Measurements from ENCODE around the gene ADORA3. TPM values are rescaled to one million over a fixed set of nuclear protein-coding genes. Genes with fewer than 3 reads are reported as not detected.

Gene ADORA3
- total RNA-seq, 1 donor from 2014 or later, result 4.1 TPM

DNA sequence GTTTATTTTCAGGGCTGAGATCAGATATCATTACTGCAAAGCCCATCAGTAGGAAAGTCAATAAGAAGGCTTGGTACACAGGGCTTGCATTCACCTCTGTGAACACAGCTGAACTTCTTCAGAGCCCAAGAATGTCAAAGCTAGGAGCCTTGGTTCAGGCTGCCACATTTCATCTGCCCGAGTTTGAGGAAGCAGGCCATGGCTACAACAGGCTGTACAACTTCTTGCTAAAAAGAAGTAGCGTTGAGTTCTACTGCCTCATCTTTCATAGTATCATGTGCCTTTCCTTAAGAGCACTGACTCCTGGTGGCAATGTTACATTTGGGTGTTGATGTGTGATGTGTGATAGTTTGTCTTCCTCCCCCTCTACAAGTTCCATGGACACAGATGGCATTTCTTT, 19.6 kb downstream of the ADORA3 start:
- ATAC-seq (no peak), DNase-seq (no peak)
- intact Hi-C loops (cut with micrococcal nuclease), result loop anchor here (10.0 kb wide), 1 partner anchor 281 kb away; no protein-coding TSS in a partner anchor

DNA sequence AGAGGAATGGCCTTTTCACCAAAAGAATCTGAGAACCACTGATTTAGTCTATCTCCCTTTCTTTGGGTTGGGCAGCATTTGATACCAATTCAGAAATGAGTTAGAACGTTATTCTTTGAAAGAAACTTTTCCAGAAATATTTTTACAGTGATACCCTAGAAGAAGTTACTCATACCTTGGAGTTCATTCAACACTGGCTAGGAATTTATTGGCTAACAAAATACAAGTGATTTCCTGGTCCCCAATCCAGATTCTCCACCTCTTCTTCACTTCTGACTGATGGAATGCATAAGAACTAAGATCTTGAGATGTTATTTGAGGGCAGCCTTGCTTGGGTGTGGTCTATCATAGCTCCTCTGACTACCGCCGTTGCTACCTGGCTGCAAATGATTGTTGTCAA, 20.3 kb downstream of the ADORA3 start:
- DNase-seq (no peak), ATAC-seq (no peak)
- intact Hi-C loops (cut with micrococcal nuclease), result loop anchor here (10.0 kb wide), 1 partner anchor 282 kb away; no protein-coding TSS in a partner anchor

DNA sequence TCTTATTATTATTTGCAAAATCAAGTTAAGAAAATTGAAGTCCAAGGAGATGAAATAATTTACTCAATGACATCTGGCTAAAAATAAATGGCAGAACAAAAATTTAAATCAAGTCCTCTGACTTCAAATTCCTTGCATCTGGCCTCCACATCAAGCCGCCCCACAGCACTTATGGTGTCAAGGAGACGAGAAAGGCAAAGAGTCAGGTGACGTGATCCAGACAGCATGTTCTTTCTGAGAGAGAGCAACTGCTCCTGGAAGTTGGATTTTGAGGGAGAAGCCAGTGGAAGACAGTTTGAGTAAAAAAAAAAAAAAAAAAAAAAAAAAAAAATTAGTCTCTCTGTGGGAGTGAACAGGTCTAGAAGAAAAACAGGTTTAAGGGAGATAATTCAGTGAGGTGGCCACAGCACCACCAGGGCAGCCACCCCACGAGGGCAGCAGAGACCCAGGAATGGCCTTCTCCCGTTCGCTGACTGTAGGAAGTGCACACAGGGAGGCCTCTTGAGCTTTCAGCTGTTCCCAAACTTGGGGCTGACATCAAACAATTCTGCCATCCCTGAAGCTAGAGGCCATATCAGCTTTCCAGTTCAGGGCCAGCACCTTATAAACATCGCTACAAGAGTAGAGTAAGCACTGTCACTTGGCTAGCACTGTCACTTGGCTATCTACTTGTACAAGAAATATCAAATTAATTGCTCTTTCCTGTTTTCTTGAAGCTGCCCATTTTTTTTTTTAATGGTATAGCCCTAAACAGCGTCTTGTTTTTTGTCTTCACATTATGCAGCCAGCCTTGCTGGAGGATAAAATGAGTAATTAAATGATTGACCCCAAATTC, 21.8 kb downstream of the ADORA3 start:
- DNase-seq (peak; percentile 85), ATAC-seq (peak; percentile 95)
- intact Hi-C loops (cut with micrococcal nuclease), result loop anchor here (10.0 kb wide), 1 partner anchor 283 kb away; no protein-coding TSS in a partner anchor

DNA sequence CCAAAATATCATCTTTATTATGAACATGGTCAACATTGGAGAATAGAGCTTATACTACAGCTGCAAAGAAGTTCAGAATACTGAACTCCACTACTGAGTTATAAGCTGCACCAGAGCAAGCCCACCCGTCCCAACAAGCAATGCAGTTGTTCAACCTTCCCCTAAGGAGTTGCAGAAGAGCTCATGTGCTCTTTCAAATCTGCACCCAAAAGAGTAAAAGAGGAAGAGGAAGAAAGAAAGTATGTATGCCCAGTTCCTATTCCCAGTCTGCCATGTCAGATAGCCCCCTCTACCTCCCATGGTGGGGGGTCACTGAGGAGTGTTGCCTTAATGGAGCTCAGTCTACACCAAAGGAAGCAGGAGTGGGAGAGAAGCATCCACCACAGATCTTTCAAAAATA, 22.8 kb downstream of the ADORA3 start:
- intact Hi-C loops (cut with micrococcal nuclease), result loop anchor here (10.0 kb wide), 1 partner anchor 284 kb away; no protein-coding TSS in a partner anchor
- DNase-seq (no peak), ATAC-seq (no peak)

DNA sequence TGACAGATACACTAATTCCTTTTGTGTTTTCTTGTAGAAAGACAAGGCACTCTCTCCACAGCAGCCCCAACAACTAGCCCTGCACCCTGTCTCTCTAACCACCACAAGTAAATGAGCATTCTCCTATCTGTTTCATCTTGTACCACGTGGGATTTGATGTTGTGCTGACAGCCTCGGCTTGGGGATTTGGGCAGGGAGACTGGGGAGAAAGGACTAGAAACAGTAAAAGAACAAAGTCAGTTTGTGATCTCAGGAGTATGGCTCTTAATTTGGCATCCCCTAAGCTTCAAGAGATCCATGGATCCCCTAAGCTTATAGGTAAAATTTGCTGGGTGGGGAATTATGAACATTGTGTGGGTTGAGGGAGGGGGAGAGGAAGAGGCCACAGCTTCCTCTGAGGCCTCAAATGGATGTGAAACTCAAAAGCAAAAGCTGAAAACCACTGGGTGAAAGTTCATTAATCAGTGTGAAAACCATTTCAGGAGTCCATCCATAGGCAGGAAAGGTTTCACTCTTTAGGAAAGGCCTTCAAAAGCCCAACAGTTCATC, 26.6 kb downstream of the ADORA3 start:
- intact Hi-C loops (cut with micrococcal nuclease), result no loop called here
- no peak for ATAC-seq

GRCh38 chr1:111476214-111476613, 27.2 kb downstream of the ADORA3 start:
- no peak for DNase-seq
- no peak for ATAC-seq
- intact Hi-C loops (cut with micrococcal nuclease), result no loop called here

More for the DNA sequence above, 26.6 kb downstream of the ADORA3 start:
- DNase-seq, result no peak

DNA sequence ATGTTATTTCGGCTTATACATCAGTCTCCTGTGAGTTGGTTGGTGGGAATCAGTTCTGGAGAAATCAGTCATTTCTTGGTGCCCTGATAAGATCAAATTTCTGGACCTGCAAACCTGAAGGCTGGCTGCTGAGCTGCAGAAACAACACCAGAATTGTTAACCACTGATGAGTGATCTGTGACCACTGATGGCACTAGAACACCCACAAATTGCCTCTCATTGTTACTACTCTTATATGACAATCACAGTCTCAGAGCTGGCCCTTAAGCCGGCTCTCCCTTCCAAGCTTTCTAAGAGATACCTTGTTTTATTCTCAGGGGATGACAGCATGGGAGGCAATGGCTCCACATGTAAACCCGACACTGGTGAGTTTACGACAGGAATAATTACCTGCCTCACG, 27.7 kb downstream of the ADORA3 start:
- ATAC-seq, result peak; percentile 19
- intact Hi-C loops (cut with micrococcal nuclease), result no loop called here

GRCh38 chr1:111474521-111474920, 28.9 kb downstream of the ADORA3 start:
- no peak for DNase-seq
- peak; percentile 44 for ATAC-seq
- intact Hi-C loops (cut with micrococcal nuclease), result no loop called here

More for the DNA sequence above, 27.7 kb downstream of the ADORA3 start:
- DNase-seq, result no peak

DNA sequence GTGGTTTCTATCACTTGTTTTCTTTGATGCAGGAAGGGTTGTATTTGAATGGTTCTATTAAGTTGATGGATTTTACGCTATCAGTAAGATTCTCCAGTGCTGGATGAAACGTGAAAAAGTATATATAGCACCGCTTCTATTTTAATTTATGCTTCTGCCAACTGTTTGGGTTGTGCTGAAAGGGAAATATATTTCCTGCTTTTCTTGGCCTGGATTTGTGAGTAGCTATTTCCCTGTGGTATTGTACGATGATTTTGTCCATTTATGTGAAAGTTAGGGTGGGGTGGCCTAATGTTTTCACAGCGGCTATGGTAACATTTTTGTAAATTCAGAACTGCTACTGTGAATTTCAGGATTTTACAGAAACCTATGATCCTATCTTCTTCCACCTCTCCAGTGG, 29.3 kb downstream of the ADORA3 start:
- DNase-seq (no peak), ATAC-seq (peak; percentile 28)
- intact Hi-C loops (cut with micrococcal nuclease), result no loop called here

DNA sequence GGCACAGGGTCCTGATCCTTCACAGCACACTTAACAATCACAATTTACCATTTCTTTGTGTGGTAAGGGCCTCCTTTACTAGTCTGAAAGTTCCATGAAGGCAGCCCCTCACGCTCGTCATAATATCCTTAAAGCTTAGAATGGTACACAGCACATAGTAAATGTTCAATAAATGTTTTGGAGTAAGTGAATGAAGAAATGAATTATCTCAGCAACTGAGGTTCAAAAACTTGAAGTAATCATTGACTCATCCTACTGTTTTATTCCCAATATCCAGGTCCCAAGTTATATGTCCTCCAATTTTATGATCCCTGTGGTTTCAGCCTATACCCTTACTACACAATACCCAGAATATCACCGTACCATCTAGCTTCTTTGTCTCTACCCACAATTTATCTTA, 31.9 kb downstream of the ADORA3 start:
- DNase-seq (no peak), ATAC-seq (no peak)
- intact Hi-C loops (cut with micrococcal nuclease), result no loop called here

DNA sequence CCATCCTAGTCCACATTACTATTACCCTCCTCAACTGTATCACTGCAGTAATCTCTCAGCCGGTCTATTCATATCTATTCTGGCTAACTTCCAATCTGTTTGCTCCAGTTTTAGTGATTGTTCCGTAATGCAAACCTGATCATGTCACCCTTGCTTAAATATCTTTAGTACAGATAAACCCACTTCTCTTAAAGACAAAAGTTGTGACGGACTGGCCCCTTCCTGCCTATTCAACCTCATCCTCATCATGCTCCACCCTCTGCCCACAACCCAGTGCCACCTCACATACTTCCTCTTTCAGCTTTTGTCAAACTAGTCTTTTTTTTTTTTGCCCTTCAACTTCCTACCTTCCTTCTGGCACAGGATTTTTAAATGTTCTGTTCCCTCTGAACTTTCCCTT, 32.4 kb downstream of the ADORA3 start:
- ATAC-seq (peak; percentile 56), DNase-seq (peak; percentile 36)
- intact Hi-C loops (cut with micrococcal nuclease), result no loop called here

DNA sequence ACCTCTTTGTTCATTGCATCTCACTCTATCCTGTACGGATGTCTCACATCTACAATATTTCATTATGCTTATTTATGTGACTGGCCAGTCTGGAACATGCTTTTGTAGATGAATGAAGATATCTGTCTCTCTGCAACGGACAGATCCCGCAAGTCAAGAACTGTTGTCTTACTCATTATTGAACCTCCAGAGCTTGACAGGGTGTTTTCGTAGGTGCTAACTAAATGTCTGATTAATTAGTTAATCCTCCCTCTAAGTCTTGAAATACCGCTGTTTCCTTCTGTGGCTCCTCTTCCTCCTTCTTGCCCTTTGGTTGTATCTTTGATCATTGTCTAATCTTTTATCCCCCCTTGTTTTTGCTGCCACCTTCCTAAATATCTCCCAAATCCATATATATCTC, 32.8 kb downstream of the ADORA3 start:
- intact Hi-C loops (cut with micrococcal nuclease), result no loop called here
- ATAC-seq (no peak), DNase-seq (no peak)

- intact Hi-C loops (cut with micrococcal nuclease), result no loop called here
- DNase-seq (no peak), ATAC-seq (no peak)
Observed at GRCh38 chr1:111469539-111469938, 33.9 kb downstream of the ADORA3 start.

DNA sequence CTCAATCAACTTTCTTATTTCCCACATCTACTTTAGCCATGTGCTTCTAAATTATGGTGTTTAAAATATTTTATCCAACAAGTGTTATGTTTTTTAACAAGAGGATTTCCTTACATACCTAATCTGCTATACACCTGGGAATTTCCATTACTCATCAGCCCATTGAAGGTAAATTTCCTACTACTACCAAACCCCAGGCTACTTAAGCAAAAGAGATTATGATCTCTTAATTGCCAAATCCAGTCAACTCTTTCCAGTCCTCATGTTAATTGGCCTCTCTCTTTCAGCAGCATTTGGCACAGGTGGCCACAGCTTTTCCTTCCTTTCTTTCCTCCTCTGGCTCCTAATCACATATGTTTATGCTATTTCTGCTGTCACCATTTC, 34.7 kb downstream of the ADORA3 start:
- no peak for ATAC-seq
- intact Hi-C loops (cut with micrococcal nuclease), result no loop called here

GRCh38 chr1:111467865-111468716, 35.3 kb downstream of the ADORA3 start:
- DNase-seq (no peak), ATAC-seq (peak; percentile 70)
- intact Hi-C loops (cut with micrococcal nuclease), result no loop called here

More for the DNA sequence above, 34.7 kb downstream of the ADORA3 start:
- no peak for DNase-seq

GRCh38 chr1:111466480-111466879, 37.0 kb downstream of the ADORA3 start:
- no peak for DNase-seq
- ATAC-seq, result no peak
- intact Hi-C loops (cut with micrococcal nuclease), result no loop called here

GRCh38 chr1:111465754-111466153, 37.7 kb downstream of the ADORA3 start:
- DNase-seq (no peak), ATAC-seq (no peak)
- intact Hi-C loops (cut with micrococcal nuclease), result no loop called here

DNA sequence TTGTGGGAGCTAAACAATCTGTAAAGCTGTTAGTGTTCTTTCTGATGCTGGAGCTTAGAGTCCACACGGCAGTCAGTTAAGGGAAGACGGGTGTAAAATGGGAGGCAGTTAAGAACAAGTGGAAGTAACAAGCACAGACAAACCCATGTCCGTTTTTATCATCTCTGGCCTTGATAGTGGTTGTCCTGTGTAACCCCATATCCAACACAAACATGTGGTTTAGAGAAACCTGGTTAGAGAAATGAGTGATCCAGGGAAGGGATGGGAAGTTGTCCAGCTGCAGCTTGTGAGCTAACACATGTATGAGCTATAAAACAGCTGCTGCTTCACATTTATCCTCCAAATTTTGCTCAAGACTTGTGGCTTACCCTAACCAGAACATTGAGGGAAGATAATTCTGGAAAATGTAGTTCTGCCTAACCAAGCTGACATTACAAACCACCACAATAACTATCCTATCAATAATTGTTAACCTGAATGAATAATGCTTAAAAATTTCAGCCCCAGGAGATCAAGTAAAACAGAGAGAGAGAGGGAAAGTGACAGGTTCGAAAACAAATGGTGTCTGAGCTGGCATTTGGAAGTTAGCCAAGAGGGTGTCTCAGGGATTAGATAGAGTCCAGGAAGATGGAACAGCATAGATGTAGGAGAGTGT, 40.3 kb downstream of the ADORA3 start:
- peak; percentile 18 for ATAC-seq

GRCh38 chr1:111462370-111463028, 40.9 kb downstream of the ADORA3 start:
- ATAC-seq (peak; percentile 9), DNase-seq (no peak)
- intact Hi-C loops (cut with micrococcal nuclease), result no loop called here

More for the DNA sequence above, 40.3 kb downstream of the ADORA3 start:
- no peak for DNase-seq
- intact Hi-C loops (cut with micrococcal nuclease), result no loop called here

All from left ventricle myocardium superior (tissue), 1 donor.